ENCODE results near the gene ASIC2.
"Not testable (repeated sequence)": the region's sequence is repeated elsewhere in the genome, so short reads cannot be mapped to it uniquely, and the experiment has no call there.

Gene ASIC2

GRCh38 chr17:33019161-33019890, 273.8 kb downstream of the ASIC2 start:
- no peak for DNase-seq (ENCODE audit: low spot score)

GRCh38 chr17:33017366-33017765, 275.7 kb downstream of the ASIC2 start:
- no peak for DNase-seq (ENCODE audit: low spot score)

GRCh38 chr17:33016920-33017319, 276.2 kb downstream of the ASIC2 start:
- no peak for DNase-seq (ENCODE audit: low spot score)

GRCh38 chr17:33015716-33016346, 277.3 kb downstream of the ASIC2 start:
- no peak for DNase-seq (ENCODE audit: low spot score)

GRCh38 chr17:33014751-33015150, 278.3 kb downstream of the ASIC2 start:
- no peak for DNase-seq (ENCODE audit: low spot score)

- no peak for DNase-seq (ENCODE audit: low spot score)
Measured at GRCh38 chr17:33013596-33014375, 279.3 kb downstream of the ASIC2 start.

GRCh38 chr17:33012522-33013033, 280.5 kb downstream of the ASIC2 start:
- no peak for DNase-seq (ENCODE audit: low spot score)

GRCh38 chr17:33009636-33010035, 283.5 kb downstream of the ASIC2 start:
- no peak for DNase-seq (ENCODE audit: low spot score)

- DNase-seq (ENCODE audit: low spot score): no peak
Measured at GRCh38 chr17:33007186-33007585, 285.9 kb downstream of the ASIC2 start.

- no peak for DNase-seq (ENCODE audit: low spot score)
Measured at GRCh38 chr17:33002246-33002645, 290.8 kb downstream of the ASIC2 start.

- DNase-seq (ENCODE audit: low spot score): no peak
Measured at GRCh38 chr17:32998887-32999228, 294.2 kb downstream of the ASIC2 start.

GRCh38 chr17:32998111-32998886, 294.8 kb downstream of the ASIC2 start:
- peak; percentile 75 for DNase-seq (ENCODE audit: low spot score)

- no peak for DNase-seq (ENCODE audit: low spot score)
Measured at GRCh38 chr17:32995416-32996045, 297.6 kb downstream of the ASIC2 start.

GRCh38 chr17:32993977-32994376, 299.1 kb downstream of the ASIC2 start:
- DNase-seq (ENCODE audit: low spot score): no peak

- no peak for DNase-seq (ENCODE audit: low spot score)
Measured at GRCh38 chr17:32992321-32993033, 300.6 kb downstream of the ASIC2 start.

GRCh38 chr17:32988481-32989101, 304.5 kb downstream of the ASIC2 start:
- no peak for DNase-seq (ENCODE audit: low spot score)

- not testable (repeated sequence) for DNase-seq (ENCODE audit: low spot score)
Measured at GRCh38 chr17:32987868-32988267, 305.2 kb downstream of the ASIC2 start.

GRCh38 chr17:32987453-32987805, 305.7 kb downstream of the ASIC2 start:
- DNase-seq (ENCODE audit: low spot score): not testable (repeated sequence)

- DNase-seq (ENCODE audit: low spot score): no peak
Measured at GRCh38 chr17:32985050-32985756, 307.9 kb downstream of the ASIC2 start.

GRCh38 chr17:32981611-32982010, 311.5 kb downstream of the ASIC2 start:
- DNase-seq (ENCODE audit: low spot score): not testable (repeated sequence)

Measured in hematopoietic multipotent progenitor cell treated with erythropoietin and hydrocortisone succinate and interleukin-3 and kit ligand, for 17 days (in vitro differentiated cells).